T47D (cell line): ENCODE data around the gene OSBPL6.
A peak's percentile ranks its signal among the peaks of the same experiment; 100 is the strongest.

Experiments used
- DNase-seq, 2 experiments: peaks; one replicate each; pipeline versions ENCODE4 v3.0.0 to v3.0.0-alpha.2; 2011 to 2012; ENCODE audit warnings: low read depth in 1 of 2, low spot score in 1 of 2
- JUND ChIP-seq: IDR thresholded peaks from 2 replicates; pipeline ENCODE4 v1.6.1; 2012; ENCODE audit warnings: low read depth
- in situ Hi-C: cut with HindIII; loops from 2 replicates; pipeline ENCODE4 v1.10.0; 2016; ENCODE audit warnings: low sequenced_read_pairs, low pct_unique_long_range_greater_than_20kb

Gene OSBPL6

DNA sequence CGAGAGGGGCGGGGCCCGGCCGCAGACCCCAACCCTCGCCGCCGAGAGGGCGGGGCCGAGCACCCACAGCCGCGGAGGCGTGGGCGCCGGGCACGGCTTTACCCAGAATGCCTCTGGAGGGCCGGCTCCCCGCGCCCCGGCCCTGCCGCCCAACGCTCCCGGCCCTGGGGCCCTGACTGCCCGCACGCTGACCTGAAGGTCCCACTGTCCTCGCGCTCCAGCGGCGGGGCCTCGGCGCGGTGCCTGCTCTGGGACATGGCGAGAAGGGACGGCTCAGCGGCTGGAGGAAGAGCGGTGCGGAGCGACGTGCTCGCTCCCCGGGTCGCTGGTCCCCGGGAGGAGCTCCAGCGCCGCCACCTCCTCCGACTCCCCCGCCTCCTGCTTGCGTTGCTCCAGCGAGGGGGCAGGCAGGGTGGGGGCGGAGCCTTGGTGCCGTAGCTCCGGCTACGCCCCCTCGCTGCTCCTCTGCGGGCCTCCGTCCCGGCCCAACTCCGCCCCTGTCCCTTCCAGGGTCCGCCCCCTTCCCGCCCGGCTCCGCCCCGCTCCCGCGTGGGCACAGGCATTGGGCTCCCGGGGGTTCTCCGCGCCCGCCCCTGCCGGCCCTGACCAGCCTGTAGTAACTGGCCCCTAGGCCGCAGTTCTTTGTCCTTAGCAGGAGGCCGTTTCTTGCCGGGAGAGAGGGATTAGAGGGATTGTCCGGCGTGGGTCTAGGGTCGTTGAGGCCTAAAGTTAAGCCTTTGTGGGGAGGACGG lies 256.6 kb downstream of the OSBPL6 start, which contains the start of the genes PJVK and PRKRA:
TSS of gene PJVK (plus strand) at position 605 of the 752 bp plus-strand sequence. CDS start 2,032 bp downstream, outside the sequence.
TSS of gene PRKRA (minus strand) at position 402 of the 752 bp plus-strand sequence. CDS start at position 257, 145 bp downstream.
- no peak for TF ChIP-seq JUND
- DNase-seq, result peak; percentile 66 to 95
- in situ Hi-C loops, result no loop called here

DNA sequence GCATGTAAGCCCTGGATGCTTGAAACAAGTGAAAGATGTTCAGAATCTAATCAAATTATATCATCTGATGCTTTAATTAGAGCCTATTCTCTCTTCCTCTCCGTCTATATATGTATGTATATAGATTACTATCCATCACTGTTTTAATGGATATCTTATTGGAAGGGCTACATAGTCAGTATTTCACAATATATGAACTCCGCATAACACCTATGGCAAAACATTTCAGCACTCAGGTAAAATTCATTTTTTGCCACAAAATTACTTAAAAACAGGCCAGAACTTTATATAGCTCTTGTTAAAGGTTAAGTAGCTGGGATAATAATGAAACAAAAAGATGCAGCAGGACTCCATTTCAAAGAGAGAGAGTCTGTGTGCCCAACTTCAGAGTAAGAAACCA lies 258.0 kb downstream of the OSBPL6 start:
- in situ Hi-C loops, result no loop called here
- no peak for DNase-seq
- TF ChIP-seq JUND, result no peak
